Muscle of back (tissue), 11 donors: Measurements from ENCODE around the gene STK33. TPM values are rescaled to one million over a fixed set of nuclear protein-coding genes. Genes with fewer than 3 reads are reported as not detected.
"Not testable (repeated sequence)": the region's sequence is repeated elsewhere in the genome, so short reads cannot be mapped to it uniquely, and the experiment has no call there.

Source experiments
- DNase-seq, 3 donors: peaks; one replicate each; pipeline versions ENCODE4 v3.0.0 to v3.0.0-alpha.2; 2013
- polyA plus RNA-seq, 10 donors: library from polyadenylated mRNA; unstranded; fragments of 120-200 nt; gene quantifications; one replicate each; pipeline ENCODE4 v1.2.1, GENCODE V29; 2013; ENCODE audit not compliant: insufficient read length in 10 of 10

STK33 gene
- polyA plus RNA-seq, 10 donors = 3.1 to 6.2 (median 3.9) TPM

GRCh38 chr11:8545698-8546366 is 48.2 kb downstream of the STK33 start:
- DNase-seq = no peak

- no peak for DNase-seq
These were observed 49.2 kb downstream of the STK33 start for GRCh38 chr11:8544807-8545206.

GRCh38 chr11:8543278-8543677 is 50.8 kb downstream of the STK33 start:
- DNase-seq = no peak

- DNase-seq = no peak
These were observed 52.6 kb downstream of the STK33 start for GRCh38 chr11:8541448-8541847.

- DNase-seq = no peak
These were observed 60.7 kb downstream of the STK33 start for GRCh38 chr11:8533332-8533731.

- DNase-seq = no peak
These were observed 61.6 kb downstream of the STK33 start for GRCh38 chr11:8532475-8532874.

GRCh38 chr11:8531982-8532381 is 62.0 kb downstream of the STK33 start:
- DNase-seq = no peak

GRCh38 chr11:8531312-8531711 is 62.7 kb downstream of the STK33 start:
- peak; percentile 38 to 72 (median 59) for DNase-seq

GRCh38 chr11:8527939-8528338 is 66.1 kb downstream of the STK33 start:
- DNase-seq = no peak

- DNase-seq = no peak
These were observed 70.6 kb downstream of the STK33 start for GRCh38 chr11:8523396-8523795.

- no peak for DNase-seq
These were observed 81.5 kb downstream of the STK33 start for GRCh38 chr11:8512547-8512946.

- no peak for DNase-seq
These were observed 90.1 kb downstream of the STK33 start for GRCh38 chr11:8503910-8504364.

- DNase-seq = no peak
These were observed 92.2 kb downstream of the STK33 start for GRCh38 chr11:8501836-8502235.

- no peak for DNase-seq
These were observed 105.6 kb downstream of the STK33 start for GRCh38 chr11:8488395-8488794.

- DNase-seq = no peak
These were observed 106.8 kb downstream of the STK33 start for GRCh38 chr11:8487261-8487660.

GRCh38 chr11:8484251-8484650 is 109.8 kb downstream of the STK33 start:
- no peak for DNase-seq

- no peak for DNase-seq
These were observed 113.2 kb downstream of the STK33 start for GRCh38 chr11:8480858-8481257.

GRCh38 chr11:8477680-8478079 is 116.3 kb downstream of the STK33 start:
- no peak for DNase-seq

- no peak for DNase-seq
These were observed 116.9 kb downstream of the STK33 start for GRCh38 chr11:8477151-8477550.

GRCh38 chr11:8467806-8468205 is 126.2 kb downstream of the STK33 start:
- not testable (repeated sequence) for DNase-seq

GRCh38 chr11:8467356-8467755 is 126.7 kb downstream of the STK33 start:
- not testable (repeated sequence) for DNase-seq

- not testable (repeated sequence) for DNase-seq
These were observed 127.1 kb downstream of the STK33 start for GRCh38 chr11:8466884-8467283.

GRCh38 chr11:8459711-8460399 is 134.2 kb downstream of the STK33 start:
- DNase-seq = peak in 2 of 3 donors; percentile 0 to 5

- DNase-seq = no peak
These were observed 151.7 kb downstream of the STK33 start for GRCh38 chr11:8442301-8442700.
